Measurements from ENCODE around the gene WDR1.

WDR1 gene

DNA sequence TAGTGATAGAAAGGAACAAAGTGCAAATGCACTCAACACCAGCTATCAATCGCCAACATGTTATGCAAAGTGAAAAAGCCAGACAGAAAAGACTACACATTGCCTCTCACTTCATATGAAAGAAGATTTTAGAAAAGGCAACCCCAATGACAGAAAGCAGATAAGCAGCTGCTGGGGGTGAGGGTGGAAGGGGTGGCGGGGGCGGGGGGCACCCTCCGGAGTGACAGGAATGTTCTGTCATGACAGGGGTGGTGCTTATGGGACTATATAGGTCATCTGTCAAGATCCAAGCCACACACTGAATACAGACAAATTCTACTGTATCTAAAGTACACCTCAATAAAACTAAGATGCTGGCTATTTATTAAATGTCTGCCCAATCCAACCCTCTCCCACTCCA is 10.7 kb downstream of the WDR1 start:
- no peaks in the 10 kb centered on the region for H3K27me3 ChIP-seq (ENCODE audit: control insufficient read depth, low read length)
- H3K4me2 ChIP-seq (ENCODE audit: low read length) = no peak overlapping the region
- H4K20me1 ChIP-seq (ENCODE audit: control insufficient read depth, insufficient read depth, low read depth, low read length) = peaks cover 41% of the 10 kb centered on the region
- H3K79me2 ChIP-seq (ENCODE audit: control insufficient read depth, low read length) = peaks cover 100% of the 10 kb centered on the region
- no peaks in the 10 kb centered on the region for H3K9me2 ChIP-seq (replicated peaks; ENCODE audit: control insufficient read depth, low read length)
- H3K4me3 ChIP-seq (ENCODE audit: low read length) = no peak overlapping the region
- H3K4me1 ChIP-seq (ENCODE audit: control insufficient read depth, low read length) = no peaks in the 10 kb centered on the region
- no peak overlapping the region for H3K27ac ChIP-seq (ENCODE audit: low read depth, low read length)
- peaks cover 93% of the 10 kb centered on the region for H3K36me3 ChIP-seq (ENCODE audit: control insufficient read depth, low read length)
- TF ChIP-seq, protein P1, sequence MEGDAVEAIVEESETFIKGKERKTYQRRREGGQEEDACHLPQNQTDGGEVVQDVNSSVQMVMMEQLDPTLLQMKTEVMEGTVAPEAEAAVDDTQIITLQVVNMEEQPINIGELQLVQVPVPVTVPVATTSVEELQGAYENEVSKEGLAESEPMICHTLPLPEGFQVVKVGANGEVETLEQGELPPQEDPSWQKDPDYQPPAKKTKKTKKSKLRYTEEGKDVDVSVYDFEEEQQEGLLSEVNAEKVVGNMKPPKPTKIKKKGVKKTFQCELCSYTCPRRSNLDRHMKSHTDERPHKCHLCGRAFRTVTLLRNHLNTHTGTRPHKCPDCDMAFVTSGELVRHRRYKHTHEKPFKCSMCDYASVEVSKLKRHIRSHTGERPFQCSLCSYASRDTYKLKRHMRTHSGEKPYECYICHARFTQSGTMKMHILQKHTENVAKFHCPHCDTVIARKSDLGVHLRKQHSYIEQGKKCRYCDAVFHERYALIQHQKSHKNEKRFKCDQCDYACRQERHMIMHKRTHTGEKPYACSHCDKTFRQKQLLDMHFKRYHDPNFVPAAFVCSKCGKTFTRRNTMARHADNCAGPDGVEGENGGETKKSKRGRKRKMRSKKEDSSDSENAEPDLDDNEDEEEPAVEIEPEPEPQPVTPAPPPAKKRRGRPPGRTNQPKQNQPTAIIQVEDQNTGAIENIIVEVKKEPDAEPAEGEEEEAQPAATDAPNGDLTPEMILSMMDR (IDR thresholded peaks at IDR 0.05; ENCODE audit: low read depth, low read length, poor library complexity, severe bottlenecking) = no peak
- TF ChIP-seq EZH2phosphoT487 (IDR thresholded peaks at IDR 0.05; ENCODE audit: borderline replicate concordance, low read length) = no peak
- no peaks in the 10 kb centered on the region for H3K9me3 ChIP-seq (ENCODE audit: control insufficient read depth, insufficient read depth, low read length)
- no peaks in the 10 kb centered on the region for H3F3A ChIP-seq (ENCODE audit: control insufficient read depth, insufficient read depth)

DNA sequence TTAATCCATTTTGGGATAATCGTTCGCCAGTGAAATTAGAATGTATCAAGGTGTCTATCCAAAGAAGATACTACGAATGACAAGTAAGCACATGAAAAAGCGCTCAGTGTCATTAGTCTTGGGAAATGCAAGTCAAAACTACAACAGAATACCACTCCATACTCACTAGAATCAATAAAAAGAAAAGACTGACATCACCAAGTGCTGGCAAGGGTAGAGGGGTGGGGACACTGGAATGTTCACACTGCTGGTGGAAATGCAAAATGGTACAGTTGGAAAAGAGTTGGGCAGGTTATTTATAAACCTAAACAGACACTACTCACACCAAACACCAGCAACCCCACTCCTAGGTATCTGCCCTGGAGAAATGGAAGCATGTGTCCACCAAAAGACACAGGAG is 11.2 kb downstream of the WDR1 start:
- TF ChIP-seq, protein P1 (IDR thresholded peaks at IDR 0.05; ENCODE audit: low read depth, low read length, poor library complexity, severe bottlenecking) = no peak
- no peak for TF ChIP-seq EZH2phosphoT487 (IDR thresholded peaks at IDR 0.05; ENCODE audit: borderline replicate concordance, low read length)
- Histone ChIP-seq H3K36me3 (ENCODE audit: control insufficient read depth, low read length) (peaks cover 93% of the 10 kb centered on the region), H3K9me3 (ENCODE audit: control insufficient read depth, insufficient read depth, low read length) (no peaks in the 10 kb centered on the region), H3K4me3 (ENCODE audit: low read length) (no peak overlapping the region), H4K20me1 (ENCODE audit: control insufficient read depth, insufficient read depth, low read depth, low read length) (peaks cover 41% of the 10 kb centered on the region), H3F3A (ENCODE audit: control insufficient read depth, insufficient read depth) (no peaks in the 10 kb centered on the region), H3K9me2 (replicated peaks; ENCODE audit: control insufficient read depth, low read length) (no peaks in the 10 kb centered on the region), H3K27me3 (ENCODE audit: control insufficient read depth, low read length) (no peaks in the 10 kb centered on the region), H3K79me2 (ENCODE audit: control insufficient read depth, low read length) (peaks cover 100% of the 10 kb centered on the region), H3K4me2 (ENCODE audit: low read length) (no peak overlapping the region), H3K4me1 (ENCODE audit: control insufficient read depth, low read length) (no peaks in the 10 kb centered on the region), H3K27ac (ENCODE audit: low read depth, low read length) (no peak overlapping the region)

DNA sequence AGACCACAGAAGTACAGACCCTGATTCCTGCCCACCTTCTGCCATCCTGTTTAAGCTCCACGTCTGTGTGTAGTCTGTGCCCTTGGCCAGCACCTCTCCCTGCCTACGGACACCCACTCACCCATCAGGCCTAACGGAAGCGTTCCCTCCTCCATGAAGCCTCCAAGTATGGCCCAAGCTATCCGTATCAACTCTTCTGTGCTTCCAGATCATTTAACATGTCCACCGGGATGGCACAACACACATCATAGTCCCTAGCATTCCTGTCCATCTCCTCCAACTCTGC is 11.7 kb downstream of the WDR1 start:
- Histone ChIP-seq H3K4me1 (ENCODE audit: control insufficient read depth, low read length) (no peaks in the 10 kb centered on the region), H3K27ac (ENCODE audit: low read depth, low read length) (no peak overlapping the region), H3K4me3 (ENCODE audit: low read length) (no peak overlapping the region), H3K79me2 (ENCODE audit: control insufficient read depth, low read length) (peaks cover 100% of the 10 kb centered on the region), H4K20me1 (ENCODE audit: control insufficient read depth, insufficient read depth, low read depth, low read length) (peaks cover 41% of the 10 kb centered on the region), H3K9me3 (ENCODE audit: control insufficient read depth, insufficient read depth, low read length) (no peaks in the 10 kb centered on the region), H3K9me2 (replicated peaks; ENCODE audit: control insufficient read depth, low read length) (no peaks in the 10 kb centered on the region), H3F3A (ENCODE audit: control insufficient read depth, insufficient read depth) (no peaks in the 10 kb centered on the region), H3K36me3 (ENCODE audit: control insufficient read depth, low read length) (peaks cover 93% of the 10 kb centered on the region), H3K27me3 (ENCODE audit: control insufficient read depth, low read length) (no peaks in the 10 kb centered on the region), H3K4me2 (ENCODE audit: low read length) (no peak overlapping the region)
- TF ChIP-seq, protein P1 (IDR thresholded peaks at IDR 0.05; ENCODE audit: low read depth, low read length, poor library complexity, severe bottlenecking) = no peak

All from DOHH2 (cell line).